ENCODE results near the gene LRATD1.

DNA sequence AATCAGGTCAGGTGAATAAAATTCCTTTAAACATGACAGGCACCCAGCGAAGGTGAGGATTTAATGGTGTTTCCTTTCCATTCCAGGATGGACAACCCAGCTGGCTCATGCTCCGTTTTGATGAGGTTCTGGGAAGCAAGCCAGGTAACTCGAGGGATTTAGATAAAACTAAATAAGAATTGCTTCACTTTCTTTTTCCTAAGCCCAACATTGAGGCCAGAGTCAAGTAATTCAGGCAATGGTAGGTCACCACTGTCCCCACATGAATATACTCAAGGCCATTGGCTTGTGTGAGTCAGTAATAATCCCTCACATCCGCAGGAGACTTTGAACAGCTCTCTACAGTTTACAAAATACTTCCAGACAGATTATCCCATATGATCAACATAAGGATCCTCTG, 16.2 kb upstream of the LRATD1 start:
- TF ChIP-seq, protein P1, sequence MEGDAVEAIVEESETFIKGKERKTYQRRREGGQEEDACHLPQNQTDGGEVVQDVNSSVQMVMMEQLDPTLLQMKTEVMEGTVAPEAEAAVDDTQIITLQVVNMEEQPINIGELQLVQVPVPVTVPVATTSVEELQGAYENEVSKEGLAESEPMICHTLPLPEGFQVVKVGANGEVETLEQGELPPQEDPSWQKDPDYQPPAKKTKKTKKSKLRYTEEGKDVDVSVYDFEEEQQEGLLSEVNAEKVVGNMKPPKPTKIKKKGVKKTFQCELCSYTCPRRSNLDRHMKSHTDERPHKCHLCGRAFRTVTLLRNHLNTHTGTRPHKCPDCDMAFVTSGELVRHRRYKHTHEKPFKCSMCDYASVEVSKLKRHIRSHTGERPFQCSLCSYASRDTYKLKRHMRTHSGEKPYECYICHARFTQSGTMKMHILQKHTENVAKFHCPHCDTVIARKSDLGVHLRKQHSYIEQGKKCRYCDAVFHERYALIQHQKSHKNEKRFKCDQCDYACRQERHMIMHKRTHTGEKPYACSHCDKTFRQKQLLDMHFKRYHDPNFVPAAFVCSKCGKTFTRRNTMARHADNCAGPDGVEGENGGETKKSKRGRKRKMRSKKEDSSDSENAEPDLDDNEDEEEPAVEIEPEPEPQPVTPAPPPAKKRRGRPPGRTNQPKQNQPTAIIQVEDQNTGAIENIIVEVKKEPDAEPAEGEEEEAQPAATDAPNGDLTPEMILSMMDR (conservative IDR thresholded peaks at IDR 0.05; ENCODE audit: low read length), result no peak
- TF ChIP-seq EZH2phosphoT487 (IDR thresholded peaks at IDR 0.05; ENCODE audit: borderline replicate concordance), result no peak

All from Loucy (cell line).